HepG2 (cell line): ENCODE measurements around the gene GSK3A. TPM values are rescaled to one million over a fixed set of nuclear protein-coding genes. Genes with fewer than 3 reads are reported as not detected.
A peak's percentile ranks its signal among the peaks of the same experiment; 100 is the strongest.

Experiments used
- ATAC-seq: fragments of 200-7000 bp; cut with Tn5 transposase; 3 replicates; pipeline ENCODE4 v1.9.1; 2020; ENCODE audit warnings: mild to moderate bottlenecking, moderate library complexity
- BruUV-seq: library from RNA; stranded (reverse); fragments of 400-500 nt; replicated peaks from 2 replicates; lab custom pipeline; 2021; lab: Mats Ljungman, UMichigan
- CTCF ChIA-PET: fragments of 300-600 bp; formaldehyde crosslinking; extraction: SDS; loops from one replicate; lab custom pipeline; 2021; ENCODE audit warnings: low total read pairs, inconsistent platforms, low intra/inter-chr PET ratio; lab: Yijun Ruan, JAX
- POLR2A ChIA-PET: fragments of 350-600 bp; sonication (Branson Sonifier 250); formaldehyde crosslinking; loops from one replicate; lab custom pipeline; 2020; ENCODE audit warnings: antibody characterized with exemption, inconsistent platforms; lab: Yijun Ruan, JAX
- DNase-seq: peaks from one replicate; pipeline ENCODE4 v3.0.0-alpha.2; 2015; ENCODE audit warnings: low spot score
- FAIRE-seq: peaks from 3 replicates; lab custom pipeline; 2011; peaks lifted over from hg19 to GRCh38; lab: Jason Lieb, UNC
- H2AFZ ChIP-seq: one replicate; pipeline ENCODE4 v1.6.1; 2011; ENCODE audit warnings: low read length, inconsistent platforms
- H3K27ac ChIP-seq: fragments of 300-600 bp; 3 replicates; pipeline ENCODE4 v1.8.0; 2011; ENCODE audit warnings: mixed run types, mild to moderate bottlenecking, mixed read lengths, low read length, inconsistent platforms; ENCODE audit not compliant: insufficient read depth; ENCODE audit errors: extremely low read length
- H3K27me3 ChIP-seq, 2 experiments: fragments of 200-600 bp in 1 of 2; 2 replicates in 1 of 2; 3 replicates in 1 of 2; pipeline versions ENCODE4 v1.6.0 to v1.8.0; 2011; ENCODE audit warnings: low read length in 2 of 2, mild to moderate bottlenecking in 2 of 2, moderate library complexity in 2 of 2, inconsistent platforms in 1 of 2; ENCODE audit not compliant: insufficient read depth in 2 of 2, control insufficient read depth in 1 of 2
- H3K36me3 ChIP-seq, 2 experiments: fragments of 200-600 bp in 1 of 2; replicated peaks in 1 of 2; 2 replicates in 1 of 2; 3 replicates in 1 of 2; pipeline versions ENCODE4 v1.5.1 to v1.8.0; 2011; ENCODE audit warnings: low read length in 2 of 2, inconsistent platforms in 1 of 2; ENCODE audit not compliant: insufficient read depth in 2 of 2, control insufficient read depth in 1 of 2
- H3K4me1 ChIP-seq: 2 replicates; pipeline ENCODE4 v1.5.1; 2012; ENCODE audit warnings: low read length, inconsistent platforms; ENCODE audit not compliant: insufficient read depth
- H3K4me2 ChIP-seq: 2 replicates; pipeline ENCODE4 v1.6.0; 2011; ENCODE audit warnings: low read depth, low read length, inconsistent platforms
- H3K4me3 ChIP-seq, 3 experiments: fragments of 200-600 bp in 1 of 3; sonication (generic), shearing (Covaris generic) in 1 of 3; replicated peaks in 1 of 3; 2 replicates each; pipeline ENCODE4 v1.5.1; 2011 to 2016; ENCODE audit warnings: low read length in 3 of 3, inconsistent platforms in 2 of 3, low read depth in 2 of 3, mild to moderate bottlenecking in 2 of 3, control low read depth in 1 of 3, mixed read lengths in 1 of 3; ENCODE audit not compliant: insufficient read depth in 1 of 3
- H3K79me2 ChIP-seq: one replicate; pipeline ENCODE4 v1.6.1; 2011; ENCODE audit warnings: low read length, inconsistent platforms; ENCODE audit not compliant: insufficient read depth
- H3K9ac ChIP-seq: 2 replicates; pipeline ENCODE4 v1.6.0; 2011; ENCODE audit warnings: mild to moderate bottlenecking, low read depth, low read length, inconsistent platforms; ENCODE audit not compliant: insufficient read depth
- H3K9me3 ChIP-seq: 2 replicates; pipeline ENCODE4 v1.5.1; 2012; ENCODE audit warnings: mild to moderate bottlenecking, low read length
- H4K20me1 ChIP-seq: 2 replicates; pipeline ENCODE4 v1.6.0; 2011; ENCODE audit warnings: inconsistent platforms, mild to moderate bottlenecking, low read length, moderate library complexity; ENCODE audit not compliant: insufficient read depth
- ARID2 ChIP-seq: sonication (generic); formaldehyde crosslinking; IDR thresholded peaks from 2 replicates; pipeline ENCODE4 v1.8.1; 2022; ENCODE audit warnings: mild to moderate bottlenecking, missing genetic modification reagents, borderline replicate concordance
- DNMT3B ChIP-seq: conservative IDR thresholded peaks from 2 replicates; pipeline ENCODE4 v1.6.1; 2016; ENCODE audit warnings: missing biosample characterization, control low read depth
- DPF2 ChIP-seq: sonication (generic); formaldehyde crosslinking; IDR thresholded peaks from 2 replicates; pipeline ENCODE4 v1.4.0; 2020; ENCODE audit warnings: mild to moderate bottlenecking, low read depth, missing genetic modification reagents, borderline replicate concordance
- GRHL1 ChIP-seq: sonication (generic); formaldehyde crosslinking; conservative IDR thresholded peaks from 2 replicates; pipeline ENCODE4 v1.8.0; 2022; ENCODE audit warnings: missing genetic modification reagents
- PATZ1 ChIP-seq: sonication (generic); formaldehyde crosslinking; IDR thresholded peaks from 2 replicates; pipeline ENCODE4 v1.4.0; 2020; ENCODE audit warnings: missing genetic modification reagents
- PHF5A ChIP-seq: IDR thresholded peaks from one replicate; pipeline ENCODE4 v1.6.1; 2018; ENCODE audit warnings: low read depth, missing genetic modification reagents; ENCODE audit not compliant: unreplicated experiment
- SMARCC2 ChIP-seq: fragments of 450-650 bp; IDR thresholded peaks from 2 replicates; pipeline ENCODE4 v1.6.1; 2017; ENCODE audit warnings: antibody characterized with exemption, mild to moderate bottlenecking
- ZBED4 ChIP-seq: sonication (generic); formaldehyde crosslinking; IDR thresholded peaks from 2 replicates; pipeline ENCODE4 v1.4.0; 2020; ENCODE audit warnings: missing genetic modification reagents, borderline replicate concordance
- ZBTB26 ChIP-seq: IDR thresholded peaks from 2 replicates; pipeline ENCODE4 v1.6.1; 2016; ENCODE audit warnings: missing compliant biosample characterization, missing genetic modification reagents, borderline replicate concordance
- ZNF746 ChIP-seq: sonication (generic); formaldehyde crosslinking; IDR thresholded peaks from 2 replicates; pipeline ENCODE4 v1.8.0; 2022; ENCODE audit warnings: mild to moderate bottlenecking, missing genetic modification reagents
- WGBS: methylation state at CpG from one replicate; pipeline ENCODE4 v1.1.6; 2017; ENCODE audit warnings: low lambda C conversion rate; 5-methylcytosine and 5-hydroxymethylcytosine counted together
- in situ Hi-C: cut with HindIII; loops from 2 replicates; pipeline ENCODE4 v1.10.0; 2017; ENCODE audit warnings: low pct_unique_long_range_greater_than_20kb; ENCODE audit not compliant: extremely low pct_ligation_motif_present
- intact Hi-C: fragments of 100-400 bp; cut with micrococcal nuclease; formaldehyde crosslinking; loops from one replicate; pipeline ENCODE4 v1.10.0; 2022; ENCODE audit not compliant: unreplicated experiment
- polyA plus RNA-seq, 8 experiments: library from polyadenylated mRNA; depleted of rRNA in 3 of 8; stranded (reverse) in 7 of 8; unstranded in 1 of 8; fragments of >200 nt; fragmentation: Illumina TruSeq in 4 of 8; extraction: Trizol in 4 of 8; gene quantifications; 2 replicates each; pipeline versions ENCODE4 v1.2.1 to v1.2.3, GENCODE V29; 2011 to 2016; ENCODE audit warnings: low read depth in 4 of 8, missing spikeins in 1 of 8, mixed read lengths in 1 of 8; ENCODE audit not compliant: insufficient read depth in 1 of 8
- total RNA-seq, 5 experiments: library from RNA; depleted of rRNA; stranded (reverse); fragments of >200 nt; fragmentation: Illumina TruSeq; extraction: Trizol; gene quantifications; 2 replicates each; pipeline ENCODE4 v1.2.3, GENCODE V29; 2016; ENCODE audit warnings: low read depth in 1 of 5

The GSK3A gene
- total and polyA plus RNA-seq, 2 of the 13 experiments (the other 11 are each of a cell fraction or from before 2014, with no cell fraction given): 16.9 to 52.5 TPM

GRCh38 chr19:42279902-42280814 is 37.8 kb upstream of the GSK3A start:
- Histone ChIP-seq H3K36me3 (no peaks in the 10 kb centered on the region; a peak in 1 of 5 replicates), H3K4me1 (peaks cover 57% of the 10 kb centered on the region), H3K27me3 (no peaks in the 10 kb centered on the region; a peak in 1 of 5 replicates), H4K20me1 (peaks cover 7% of the 10 kb centered on the region; the same call in 1 of the 2 replicates), H3K4me2 (peak overlapping the region; percentile 86), H3K9me3 (no peaks in the 10 kb centered on the region), H3K4me3 (peak overlapping the region; percentile 70 to 83 (median 73)), H2AFZ (no peak overlapping the region), H3K9ac (peak overlapping the region; percentile 73), H3K27ac (peak overlapping the region; percentile 72), H3K79me2 (peaks cover 18% of the 10 kb centered on the region)
- peak; percentile 72 for ATAC-seq
- ChIA-PET CTCF (interaction anchor here (1.0 to 1.9 kb wide), 4 partner anchors 9 to 35 kb away, joined by 3 to 7 read pairs (median 6); no protein-coding TSS in a partner anchor), POLR2A (interaction anchor here (1.4 to 7.4 kb wide), 5 partner anchors 10 to 35 kb away, joined by 3 to 117 read pairs (median 25); partner anchors contain the start of genes CIC and GSK3A)
- TSS peak; percentile 67 for BruUV-seq
- peak; percentile 49 for FAIRE-seq
- peak; percentile 79 for DNase-seq
- WGBS: 0% methylated on average over 3 of the region's 89 CpGs
- in situ Hi-C loops (no loop called here), intact Hi-C loops (loop anchor here (2.0 kb wide), 1 partner anchor 59 kb away; the partner anchor contains the start of gene ZNF526)
- TF ChIP-seq DNMT3B: no peak
- TF ChIP-seq ZBED4 (CRISPR knock-in tag): no peak
- TF ChIP-seq ZNF746 (CRISPR knock-in tag): no peak
- TF ChIP-seq SMARCC2: no peak
- TF ChIP-seq GRHL1 (CRISPR knock-in tag): no peak
- TF ChIP-seq ZBTB26: 0 out of 2 replicates have a peak, but pooled peaks have one; percentile 52
- peak; percentile 97 for TF ChIP-seq PATZ1 (CRISPR knock-in tag)
- TF ChIP-seq DPF2 (CRISPR knock-in tag): no peak
- TF ChIP-seq PHF5A (CRISPR knock-in tag): no peak
- no peak for TF ChIP-seq ARID2 (CRISPR knock-in tag)
